ENCODE data around the gene EMP2.

The EMP2 gene

DNA sequence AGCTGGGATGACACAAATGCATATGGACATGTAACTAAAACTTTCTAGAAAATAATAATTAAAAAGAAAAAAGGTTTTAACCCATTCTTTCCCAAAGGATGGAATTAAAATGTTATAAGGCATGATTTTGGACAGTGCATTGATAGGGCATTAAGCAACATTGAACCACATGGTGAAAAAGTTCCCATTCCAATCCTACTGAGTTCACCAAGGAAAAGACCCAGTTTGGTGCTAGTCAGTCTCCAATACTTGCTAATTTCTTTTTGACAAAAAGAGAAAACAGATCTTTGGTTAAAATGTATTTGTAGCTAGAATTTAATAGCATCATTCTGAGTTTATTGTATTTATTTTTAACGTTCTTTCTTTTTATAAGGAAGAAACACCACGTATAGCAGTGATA is 28.1 kb downstream of the EMP2 start:
- Histone ChIP-seq H3K27me3 (ENCODE audit: low read depth, low read length) (no peaks in the 10 kb centered on the region), H3K79me2 (ENCODE audit: low read length) (no peaks in the 10 kb centered on the region), H3K4me3 (ENCODE audit: low read length) (peak overlapping the region; percentile 79), H3K27ac (ENCODE audit: low read length) (peak overlapping the region; percentile 76), H4K20me1 (ENCODE audit: insufficient read depth, low read length) (no peaks in the 10 kb centered on the region), H3K4me1 (ENCODE audit: low read length) (peaks cover 44% of the 10 kb centered on the region), H3K9me3 (ENCODE audit: insufficient read depth, low read length) (peaks cover 5% of the 10 kb centered on the region; the same call in 1 of the 2 replicates), H3K4me2 (ENCODE audit: low read length) (peak overlapping the region; percentile 87), H3K9ac (ENCODE audit: low read length) (peak overlapping the region; percentile 78), H3K36me3 (replicated peaks; ENCODE audit: low read depth, low read length) (peaks cover 5% of the 10 kb centered on the region), H2AFZ (ENCODE audit: low read depth, low read length) (0 out of 2 replicates have a peak overlapping the region, but pooled peaks have one; percentile 97)
- TF ChIP-seq EZH2phosphoT487 (IDR thresholded peaks at IDR 0.05; ENCODE audit: low read depth) = no peak
- TF ChIP-seq, protein P1, sequence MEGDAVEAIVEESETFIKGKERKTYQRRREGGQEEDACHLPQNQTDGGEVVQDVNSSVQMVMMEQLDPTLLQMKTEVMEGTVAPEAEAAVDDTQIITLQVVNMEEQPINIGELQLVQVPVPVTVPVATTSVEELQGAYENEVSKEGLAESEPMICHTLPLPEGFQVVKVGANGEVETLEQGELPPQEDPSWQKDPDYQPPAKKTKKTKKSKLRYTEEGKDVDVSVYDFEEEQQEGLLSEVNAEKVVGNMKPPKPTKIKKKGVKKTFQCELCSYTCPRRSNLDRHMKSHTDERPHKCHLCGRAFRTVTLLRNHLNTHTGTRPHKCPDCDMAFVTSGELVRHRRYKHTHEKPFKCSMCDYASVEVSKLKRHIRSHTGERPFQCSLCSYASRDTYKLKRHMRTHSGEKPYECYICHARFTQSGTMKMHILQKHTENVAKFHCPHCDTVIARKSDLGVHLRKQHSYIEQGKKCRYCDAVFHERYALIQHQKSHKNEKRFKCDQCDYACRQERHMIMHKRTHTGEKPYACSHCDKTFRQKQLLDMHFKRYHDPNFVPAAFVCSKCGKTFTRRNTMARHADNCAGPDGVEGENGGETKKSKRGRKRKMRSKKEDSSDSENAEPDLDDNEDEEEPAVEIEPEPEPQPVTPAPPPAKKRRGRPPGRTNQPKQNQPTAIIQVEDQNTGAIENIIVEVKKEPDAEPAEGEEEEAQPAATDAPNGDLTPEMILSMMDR (IDR thresholded peaks at IDR 0.05; ENCODE audit: low read depth, low read length) = no peak

DNA sequence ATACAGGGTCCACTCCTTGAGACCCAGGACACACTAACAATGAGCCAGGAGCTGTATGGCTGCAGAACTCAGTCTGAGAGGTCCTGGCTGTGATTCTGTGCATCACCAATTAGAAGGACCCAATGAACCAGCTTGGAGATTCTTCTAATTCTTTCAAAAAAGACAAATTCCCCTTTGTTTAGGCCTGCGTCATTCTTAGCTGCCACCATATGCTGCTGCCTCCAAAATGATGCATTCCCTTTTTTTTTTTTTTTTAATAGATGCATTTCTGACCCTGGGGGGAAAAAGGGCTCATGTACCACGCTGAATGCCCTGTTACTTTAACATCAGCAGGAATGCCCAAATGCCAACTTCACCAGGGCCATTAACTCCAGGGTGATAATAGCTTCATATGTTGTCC is 28.5 kb downstream of the EMP2 start:
- Histone ChIP-seq H3K27ac (ENCODE audit: low read length) (no peak overlapping the region), H3K79me2 (ENCODE audit: low read length) (no peaks in the 10 kb centered on the region), H3K27me3 (ENCODE audit: low read depth, low read length) (no peaks in the 10 kb centered on the region), H3K4me3 (ENCODE audit: low read length) (no peak overlapping the region), H3K9me3 (ENCODE audit: insufficient read depth, low read length) (peaks cover 5% of the 10 kb centered on the region; the same call in 1 of the 2 replicates), H4K20me1 (ENCODE audit: insufficient read depth, low read length) (no peaks in the 10 kb centered on the region), H3K9ac (ENCODE audit: low read length) (no peak overlapping the region), H3K4me2 (ENCODE audit: low read length) (no peak overlapping the region), H2AFZ (ENCODE audit: low read depth, low read length) (no peak overlapping the region), H3K4me1 (ENCODE audit: low read length) (peaks cover 44% of the 10 kb centered on the region), H3K36me3 (replicated peaks; ENCODE audit: low read depth, low read length) (peaks cover 5% of the 10 kb centered on the region)
- TF ChIP-seq, protein P1 (IDR thresholded peaks at IDR 0.05; ENCODE audit: low read depth, low read length) = no peak
- no peak for TF ChIP-seq EZH2phosphoT487 (IDR thresholded peaks at IDR 0.05; ENCODE audit: low read depth)

DNA sequence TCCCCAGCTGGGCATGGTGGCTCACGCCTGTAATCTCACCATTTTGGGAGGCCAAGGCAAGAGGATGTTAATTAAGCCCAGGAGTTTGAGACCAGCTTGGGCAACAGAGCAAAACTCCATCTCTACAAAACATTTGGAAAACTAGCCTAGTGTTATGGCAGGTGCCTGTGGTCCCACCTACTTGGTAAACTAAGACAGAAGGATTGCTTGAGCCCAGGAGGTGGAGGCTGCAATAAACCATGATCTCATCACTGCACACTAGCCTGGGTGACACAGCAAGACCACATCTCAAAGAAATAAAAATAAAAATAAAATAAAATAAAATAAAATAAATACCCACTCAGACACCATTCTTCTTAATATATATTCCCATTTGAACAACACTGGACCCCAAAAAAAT is 32.0 kb downstream of the EMP2 start:
- Histone ChIP-seq H4K20me1 (ENCODE audit: insufficient read depth, low read length) (no peaks in the 10 kb centered on the region), H3K4me1 (ENCODE audit: low read length) (peaks cover 23% of the 10 kb centered on the region), H3K27ac (ENCODE audit: low read length) (no peak overlapping the region), H3K4me3 (ENCODE audit: low read length) (no peak overlapping the region), H2AFZ (ENCODE audit: low read depth, low read length) (no peak overlapping the region), H3K79me2 (ENCODE audit: low read length) (no peaks in the 10 kb centered on the region), H3K4me2 (ENCODE audit: low read length) (no peak overlapping the region), H3K27me3 (ENCODE audit: low read depth, low read length) (no peaks in the 10 kb centered on the region), H3K36me3 (replicated peaks; ENCODE audit: low read depth, low read length) (peaks cover 5% of the 10 kb centered on the region), H3K9me3 (ENCODE audit: insufficient read depth, low read length) (peaks cover 5% of the 10 kb centered on the region; the same call in 1 of the 2 replicates), H3K9ac (ENCODE audit: low read length) (no peak overlapping the region)
- no peak for TF ChIP-seq EZH2phosphoT487 (IDR thresholded peaks at IDR 0.05; ENCODE audit: low read depth)
- TF ChIP-seq, protein P1 (IDR thresholded peaks at IDR 0.05; ENCODE audit: low read depth, low read length) = no peak

DNA sequence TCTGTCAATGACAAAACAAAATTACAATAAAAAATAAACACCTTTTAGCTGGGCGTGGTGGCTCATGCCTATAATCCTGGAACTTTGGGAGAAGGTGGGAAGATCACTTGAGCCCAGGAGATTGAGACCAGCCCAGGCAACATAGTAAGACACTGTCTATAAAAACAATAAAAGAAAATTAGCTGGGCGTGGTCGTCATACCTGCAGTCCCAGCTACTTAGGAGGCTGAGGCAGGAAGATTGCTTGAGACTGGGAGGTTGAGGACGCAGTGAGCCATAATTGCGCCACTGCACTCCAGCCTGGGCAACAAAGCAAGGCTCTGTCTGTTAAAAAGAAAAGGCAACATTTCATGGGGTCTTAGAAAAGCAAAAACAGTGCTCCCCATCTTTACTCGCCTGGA is 32.7 kb downstream of the EMP2 start:
- Histone ChIP-seq H3K9me3 (ENCODE audit: insufficient read depth, low read length) (peaks cover 5% of the 10 kb centered on the region; the same call in 1 of the 2 replicates), H3K79me2 (ENCODE audit: low read length) (no peaks in the 10 kb centered on the region), H4K20me1 (ENCODE audit: insufficient read depth, low read length) (no peaks in the 10 kb centered on the region), H2AFZ (ENCODE audit: low read depth, low read length) (no peak overlapping the region), H3K27ac (ENCODE audit: low read length) (no peak overlapping the region), H3K4me3 (ENCODE audit: low read length) (no peak overlapping the region), H3K27me3 (ENCODE audit: low read depth, low read length) (no peaks in the 10 kb centered on the region), H3K36me3 (replicated peaks; ENCODE audit: low read depth, low read length) (peaks cover 5% of the 10 kb centered on the region), H3K4me1 (ENCODE audit: low read length) (peaks cover 17% of the 10 kb centered on the region), H3K4me2 (ENCODE audit: low read length) (no peak overlapping the region), H3K9ac (ENCODE audit: low read length) (no peak overlapping the region)
- no peak for TF ChIP-seq EZH2phosphoT487 (IDR thresholded peaks at IDR 0.05; ENCODE audit: low read depth)
- TF ChIP-seq, protein P1 (IDR thresholded peaks at IDR 0.05; ENCODE audit: low read depth, low read length) = no peak

Measured in OCI-LY3 (cell line).